Measurements from ENCODE around the gene ANTXR1.

Gene ANTXR1

DNA sequence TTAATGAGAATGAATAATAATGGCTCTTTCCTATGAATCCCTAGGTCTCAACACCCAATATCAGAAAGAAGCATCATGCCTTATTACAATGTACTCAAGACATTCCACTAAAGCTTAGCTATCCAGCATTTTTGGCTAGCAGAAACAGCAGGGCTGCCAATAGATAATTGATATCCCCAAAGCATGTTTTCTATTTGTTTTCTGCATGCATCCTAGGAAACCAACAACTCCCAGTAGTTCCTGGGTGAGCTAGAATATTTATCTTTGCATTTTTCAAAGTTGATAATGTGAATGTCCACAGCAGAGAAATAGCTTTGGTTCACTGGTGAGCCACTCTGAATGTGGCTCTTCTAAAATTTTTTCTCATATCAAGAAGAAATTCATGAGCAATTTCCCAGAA, 5.8 kb upstream of the ANTXR1 start:
- no peak for DNase-seq

DNA sequence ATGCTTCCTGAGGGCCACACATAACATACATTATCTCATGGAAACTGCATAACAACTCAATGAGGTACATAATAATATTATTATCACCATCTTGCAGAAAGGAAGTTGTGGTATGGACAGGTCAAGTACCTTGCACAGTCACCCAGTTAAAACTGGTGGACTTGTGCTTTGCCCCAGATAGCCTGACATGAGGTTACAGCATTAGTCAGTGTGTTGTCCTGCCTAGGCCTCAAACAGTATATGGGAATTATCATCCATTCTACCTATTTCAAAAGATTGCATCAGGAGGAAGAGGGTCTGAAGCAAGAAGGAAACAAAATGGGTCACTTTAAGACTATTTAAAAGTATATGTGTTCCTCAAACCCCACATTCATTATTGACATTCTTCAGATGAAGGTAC, 5.4 kb upstream of the ANTXR1 start:
- no peak for DNase-seq

GRCh38 chr2:69010437-69011194, 2.4 kb upstream of the ANTXR1 start:
- no peak for DNase-seq

- DNase-seq: no peak
Observed at GRCh38 chr2:69011611-69012157, 1.3 kb upstream of the ANTXR1 start.

GRCh38 chr2:69012310-69013141, 453 bp upstream of the ANTXR1 start:
- DNase-seq: no peak

DNA sequence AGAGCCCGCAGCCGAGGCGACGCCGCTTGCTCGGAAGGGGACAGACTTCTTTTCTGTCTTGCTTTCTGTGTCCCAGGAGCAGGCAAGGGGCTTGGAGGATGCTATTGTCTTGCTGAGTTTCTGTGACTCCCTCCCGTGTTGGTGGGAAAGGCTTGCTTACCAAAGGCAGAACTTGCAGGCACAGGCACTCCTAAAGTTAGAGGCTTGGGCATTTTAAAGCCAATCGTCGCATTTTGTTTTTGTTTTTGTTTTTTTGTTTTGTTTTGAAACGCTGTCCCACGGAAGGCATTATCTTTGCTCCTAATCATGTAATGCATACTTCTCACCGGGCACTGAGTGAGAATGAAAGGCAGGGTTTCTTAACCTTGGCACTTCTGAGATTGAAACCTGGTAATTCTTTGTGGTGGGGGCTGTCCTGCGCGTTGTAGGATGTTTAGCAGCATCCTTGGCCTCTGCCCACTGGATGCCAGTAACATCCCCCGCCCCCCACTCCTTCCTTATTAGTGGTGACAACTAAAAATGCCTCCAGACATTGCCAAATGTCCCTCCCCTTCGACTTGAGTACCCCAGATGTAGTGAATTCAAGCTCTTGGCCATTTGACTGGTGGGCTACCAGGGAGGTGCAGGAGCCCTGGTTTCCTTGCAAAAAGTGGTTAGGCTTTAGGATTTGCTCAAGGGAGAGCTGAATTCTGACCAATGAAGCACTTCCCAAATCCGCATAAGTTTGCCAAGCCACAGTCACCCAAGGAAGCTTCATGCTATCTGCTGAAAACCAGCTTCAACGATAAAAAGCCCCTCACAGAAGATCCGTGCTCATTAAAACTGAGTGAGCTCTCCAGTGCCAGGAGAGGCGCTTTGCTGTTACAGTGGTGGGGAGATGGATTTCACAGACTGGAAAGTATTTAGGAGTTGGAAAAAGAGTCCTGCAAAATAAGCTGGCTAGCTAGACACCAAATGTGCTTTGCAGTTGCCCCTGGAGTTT, 1.2 kb downstream of the ANTXR1 start:
- no peak for DNase-seq

DNA sequence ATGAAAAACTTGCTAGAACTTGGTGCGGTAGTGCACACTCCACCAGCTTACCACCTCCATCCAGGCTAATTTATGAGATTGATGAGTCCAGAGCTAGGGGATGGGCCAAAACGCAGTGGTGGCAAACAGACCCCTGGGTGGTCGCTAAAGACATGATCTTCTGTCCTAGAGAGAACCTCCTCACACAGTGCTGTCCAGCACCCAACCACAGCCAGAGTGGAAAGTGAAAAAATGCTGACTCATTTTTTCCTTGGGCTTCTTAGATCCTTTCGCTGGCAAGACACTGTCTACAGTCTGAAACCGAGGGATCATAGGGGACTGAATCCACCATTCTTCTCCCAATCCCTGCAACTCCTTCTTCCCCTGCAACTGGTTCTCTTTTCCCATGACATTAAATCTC, 4.1 kb downstream of the ANTXR1 start:
- DNase-seq: no peak

DNA sequence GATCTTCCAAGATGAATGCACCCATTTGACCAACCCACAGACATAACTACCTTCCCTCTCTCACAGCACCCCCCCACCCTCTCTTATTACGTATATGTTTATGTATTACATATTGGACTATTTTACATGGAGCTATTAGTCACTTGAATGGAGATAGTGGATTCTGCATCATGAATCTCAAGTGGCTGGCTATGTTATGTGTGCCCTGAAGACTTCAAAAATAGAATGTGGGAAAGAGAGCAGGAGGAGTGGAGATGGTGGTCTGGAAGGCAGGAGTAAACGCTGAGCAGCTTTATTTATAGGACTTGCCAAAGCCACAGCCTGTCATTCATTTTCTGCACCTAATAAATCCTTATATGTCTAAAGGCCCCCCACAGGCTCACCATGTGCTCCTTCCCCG, 4.9 kb downstream of the ANTXR1 start:
- DNase-seq: no peak

- no peak for DNase-seq
Observed at GRCh38 chr2:69018678-69019095, 5.7 kb downstream of the ANTXR1 start.

DNA sequence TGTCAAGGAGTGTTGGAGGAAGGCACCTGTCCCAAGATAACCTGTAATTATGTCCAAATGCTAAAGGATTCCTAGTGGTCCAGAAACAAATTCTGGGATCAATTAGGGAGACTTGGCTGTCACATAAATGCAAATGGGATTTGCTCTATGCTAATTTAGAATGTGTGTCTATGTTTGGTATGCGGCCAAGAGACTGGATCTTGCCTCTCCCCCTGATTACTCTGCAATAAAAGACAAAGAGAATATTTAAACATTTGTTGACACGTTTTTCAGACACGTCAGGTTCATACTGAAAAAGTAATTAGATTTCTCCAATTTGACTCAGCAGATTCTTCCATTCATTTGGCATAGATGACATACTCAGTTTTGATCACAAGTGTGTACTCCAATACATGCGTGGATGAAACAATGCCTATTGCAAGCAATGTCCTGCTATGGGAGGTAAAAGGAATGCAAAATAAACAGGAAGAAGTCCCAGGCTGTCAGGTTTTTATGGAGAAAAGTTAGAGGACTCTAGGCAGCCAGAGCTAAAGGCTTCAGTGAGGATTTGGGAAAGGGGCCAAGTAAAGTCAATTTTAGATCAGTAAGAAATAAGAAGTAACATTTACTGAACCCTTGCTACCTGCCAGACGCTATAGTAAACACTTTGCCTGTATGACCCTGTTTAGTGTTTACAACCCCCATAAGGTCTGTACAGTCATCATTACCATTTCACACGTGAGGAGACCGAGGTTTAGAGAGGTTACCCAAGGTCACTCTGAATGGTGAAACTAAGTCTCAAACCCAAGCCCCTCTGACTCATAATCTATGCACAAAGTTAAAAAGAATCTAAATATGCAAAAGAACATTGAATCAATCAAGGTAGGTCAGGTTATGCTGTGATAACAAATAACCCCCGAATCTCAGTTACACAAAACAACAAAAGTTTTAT, 7.8 kb downstream of the ANTXR1 start:
- DNase-seq: no peak

- DNase-seq: no peak
Observed at GRCh38 chr2:69021727-69022126, 8.7 kb downstream of the ANTXR1 start.

GRCh38 chr2:69022548-69022947, 9.6 kb downstream of the ANTXR1 start:
- DNase-seq: no peak

DNA sequence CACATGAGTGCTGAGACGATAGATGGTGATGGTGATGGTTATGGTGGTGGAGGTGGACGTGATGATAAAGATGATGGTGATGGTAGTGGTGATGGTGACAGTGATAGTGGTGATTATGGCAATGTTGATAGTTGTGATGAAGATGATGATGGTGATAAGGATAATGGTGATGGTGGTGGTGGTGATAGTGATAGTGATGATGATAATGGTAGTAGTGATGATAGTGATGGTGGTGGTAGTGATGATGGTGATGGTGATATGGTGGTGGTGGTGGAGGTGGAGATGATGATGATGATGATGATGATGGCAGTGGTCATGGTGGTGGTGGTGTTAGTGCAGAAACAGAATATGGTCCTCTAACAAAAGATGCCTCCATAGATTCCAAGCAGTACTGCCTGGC, 10.3 kb downstream of the ANTXR1 start:
- no peak for DNase-seq

- DNase-seq: peak; percentile 56 to 66
Observed at GRCh38 chr2:69026026-69026425, 13.0 kb downstream of the ANTXR1 start.

GRCh38 chr2:69026691-69027459, 13.9 kb downstream of the ANTXR1 start:
- DNase-seq: no peak

DNA sequence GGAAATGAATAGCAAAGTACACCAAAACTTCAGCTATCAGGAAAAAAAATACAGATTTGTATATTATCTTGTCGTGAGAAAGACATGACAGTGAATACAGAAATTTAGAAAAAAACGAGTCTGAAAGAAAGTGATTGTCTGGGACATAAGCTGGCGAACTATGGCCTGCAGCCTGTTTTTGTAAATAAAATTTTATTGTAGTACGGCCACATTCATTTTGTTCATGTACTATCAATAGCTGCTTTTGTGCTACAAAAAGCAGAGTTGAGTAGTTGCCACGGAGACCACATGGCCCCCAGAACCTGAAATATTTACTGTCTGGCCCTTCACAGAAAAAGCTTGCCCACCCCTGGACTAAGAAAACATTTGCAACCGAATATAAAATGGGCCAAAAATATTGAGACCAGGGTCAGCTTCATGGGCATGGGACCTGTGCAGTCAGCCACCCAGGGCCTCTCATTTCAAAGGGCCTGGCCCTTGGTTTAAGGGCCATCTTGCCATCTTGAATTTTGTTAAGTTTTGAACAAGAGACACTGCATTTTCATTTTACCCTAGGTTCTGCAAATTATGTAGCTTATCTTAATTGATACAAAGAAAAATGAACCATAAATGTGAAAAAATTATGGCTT, 17.9 kb downstream of the ANTXR1 start:
- no peak for DNase-seq

DNA sequence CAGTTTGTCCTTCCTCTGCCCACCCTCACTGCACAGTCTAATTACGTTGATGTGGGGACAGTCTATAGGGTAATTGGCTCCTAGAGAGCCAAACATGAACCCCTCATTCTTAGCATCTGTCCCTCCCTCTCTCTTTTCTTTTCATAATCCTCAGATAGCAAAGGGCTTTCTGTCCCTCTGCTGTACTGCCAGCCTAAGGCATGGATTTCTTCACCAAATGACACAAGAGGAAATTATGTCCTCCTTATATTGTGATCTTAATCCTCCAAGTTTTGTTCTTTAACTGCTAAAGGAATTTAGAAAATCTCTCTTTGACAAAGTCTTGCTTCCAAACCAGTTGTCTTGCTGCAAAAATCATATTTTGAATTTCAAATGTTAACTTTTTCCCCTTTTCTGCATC, 18.5 kb downstream of the ANTXR1 start:
- no peak for DNase-seq

DNA sequence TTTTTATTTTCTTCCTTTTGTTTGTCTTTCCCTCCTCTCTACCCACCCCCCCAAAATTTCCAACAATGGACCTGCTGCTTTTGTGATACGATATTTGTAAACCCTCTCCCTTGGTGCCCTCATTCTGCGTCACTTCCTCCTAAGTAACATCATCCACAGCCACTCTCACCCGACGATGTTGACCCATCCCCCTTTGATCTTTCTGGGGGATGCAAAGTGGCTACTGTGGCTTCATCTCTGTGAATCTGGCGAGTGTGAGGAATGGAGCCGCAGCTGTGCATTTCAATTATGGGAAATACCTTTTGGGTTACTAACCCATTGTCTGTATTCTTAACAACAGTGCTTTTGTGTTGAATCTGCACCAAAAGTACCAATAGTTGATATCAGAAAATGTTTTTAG, 19.4 kb downstream of the ANTXR1 start:
- DNase-seq: no peak

- DNase-seq: no peak
Observed at GRCh38 chr2:69033461-69034095, 20.6 kb downstream of the ANTXR1 start.

GRCh38 chr2:69034122-69034521, 21.1 kb downstream of the ANTXR1 start:
- no peak for DNase-seq

Measured in AML-193 (cell line).